PC-9 (cell line): ENCODE results near the gene PITPNC1. TPM values are rescaled to one million over a fixed set of nuclear protein-coding genes. Genes with fewer than 3 reads are reported as not detected.

Source experiments
- BruUV-seq: library from RNA; stranded (reverse); fragments of 400-500 nt; replicated peaks from 2 replicates; lab custom pipeline; 2021; lab: Mats Ljungman, UMichigan
- CTCF ChIA-PET: fragments of 300-600 bp; sonication (Branson Sonifier 250); formaldehyde crosslinking; loops from one replicate; lab custom pipeline; 2022; ENCODE audit warnings: antibody characterized with exemption; lab: Charles Lee
- POLR2A ChIA-PET: fragments of 300-600 bp; sonication (Branson Sonifier 250); formaldehyde crosslinking; loops from one replicate; lab custom pipeline; 2022; ENCODE audit warnings: antibody characterized with exemption; ENCODE audit not compliant: unreplicated experiment; lab: Charles Lee
- DNase-seq, 2 experiments: peaks; one replicate each; pipeline versions ENCODE4 v3.0.0 to v3.0.0-alpha.2; 2015 to 2022; ENCODE audit warnings: mixed read lengths in 1 of 2
- H2AFZ ChIP-seq: fragments of 200-600 bp; sonication (generic); 2 replicates; pipeline ENCODE4 v1.8.1; 2017; ENCODE audit warnings: antibody characterized with exemption
- H3F3A ChIP-seq: fragments of 200-600 bp; sonication (generic); 2 replicates; pipeline ENCODE4 v1.8.1; 2017; ENCODE audit warnings: antibody characterized with exemption, mild to moderate bottlenecking, low read depth; ENCODE audit not compliant: insufficient read depth
- H3K27ac ChIP-seq: fragments of 200-600 bp; sonication (generic); 2 replicates; pipeline ENCODE4 v1.6.1; 2016; ENCODE audit warnings: mixed run types
- H3K27me3 ChIP-seq: fragments of 200-600 bp; sonication (generic); 2 replicates; pipeline ENCODE4 v1.6.1; 2016; ENCODE audit warnings: low read depth, mixed run types; ENCODE audit not compliant: insufficient read depth
- H3K36me3 ChIP-seq: fragments of 200-600 bp; sonication (generic); 2 replicates; pipeline ENCODE4 v1.6.1; 2016; ENCODE audit warnings: low read depth, mixed run types
- H3K4me1 ChIP-seq: fragments of 200-600 bp; sonication (generic); replicated peaks from 2 replicates; pipeline ENCODE4 v1.6.1; 2016; ENCODE audit warnings: mixed run types; ENCODE audit not compliant: insufficient read depth
- H3K4me2 ChIP-seq: fragments of 200-600 bp; sonication (generic); 2 replicates; pipeline ENCODE4 v1.6.1; 2017; ENCODE audit warnings: mixed run types
- H3K4me3 ChIP-seq: fragments of 200-600 bp; sonication (generic); 2 replicates; pipeline ENCODE4 v1.6.1; 2016; ENCODE audit warnings: mixed run types
- H3K79me2 ChIP-seq: fragments of 200-600 bp; sonication (generic); 2 replicates; pipeline ENCODE4 v1.6.1; 2017; ENCODE audit warnings: low read depth, mixed run types
- H3K9me2 ChIP-seq: fragments of 200-600 bp; sonication (generic); 2 replicates; pipeline ENCODE4 v1.8.1; 2017; ENCODE audit warnings: mild to moderate bottlenecking; ENCODE audit not compliant: insufficient read depth
- H3K9me3 ChIP-seq: fragments of 200-600 bp; sonication (generic); 2 replicates; pipeline ENCODE4 v1.8.1; 2016; ENCODE audit warnings: low read depth; ENCODE audit not compliant: insufficient read depth
- H4K20me1 ChIP-seq: fragments of 200-600 bp; sonication (generic); 2 replicates; pipeline ENCODE4 v1.8.1; 2017; ENCODE audit not compliant: insufficient read depth
- EZH2 ChIP-seq: fragments of 200-600 bp; sonication (generic); IDR thresholded peaks from 2 replicates; pipeline ENCODE4 v1.8.0; 2017; ENCODE audit warnings: antibody characterized with exemption, low read depth
- intact Hi-C: fragments of 100-400 bp; cut with micrococcal nuclease; formaldehyde crosslinking; loops from one replicate; pipeline ENCODE4 v1.10.0; 2022; ENCODE audit not compliant: unreplicated experiment
- total RNA-seq: library from RNA; stranded (reverse); gene quantifications from 2 replicates; pipeline ENCODE4 v1.2.3, GENCODE V29; 2021
- TF ChIP-seq, protein P1 (sequence below): fragments of 200-600 bp; sonication (generic); conservative IDR thresholded peaks from 2 replicates; pipeline ENCODE4 v1.6.1; 2017; ENCODE audit warnings: mixed run types, antibody characterized with exemption, mild to moderate bottlenecking, moderate library complexity

Gene PITPNC1
- total RNA-seq, 1 experiment from 2014 or later: 6.0 TPM

DNA sequence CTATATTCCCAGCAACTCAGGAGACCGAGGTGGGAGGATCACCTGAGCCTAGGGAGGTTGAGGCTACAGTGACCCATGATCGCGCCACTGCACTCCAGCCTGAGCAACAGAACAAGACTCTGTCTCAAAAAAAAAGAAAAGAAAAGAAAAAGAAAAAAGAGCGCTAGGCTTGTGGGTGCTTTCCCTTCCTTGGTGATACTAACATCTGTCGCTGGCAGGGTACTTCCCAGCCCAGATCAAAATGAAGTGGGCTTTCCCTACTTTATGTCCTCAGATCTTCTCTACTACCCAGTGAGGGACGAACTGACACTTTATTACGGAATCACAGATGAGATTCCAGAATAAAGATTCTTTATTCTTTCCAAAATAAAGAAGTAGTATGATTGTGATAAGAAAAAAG, 236.9 kb downstream of the PITPNC1 start:
- BruUV-seq: no TSS peak
- Histone ChIP-seq H3K79me2 (no peaks in the 10 kb centered on the region), H2AFZ (no peak overlapping the region), H3K4me1 (no peaks in the 10 kb centered on the region), H3K9me3 (no peaks in the 10 kb centered on the region), H3K27ac (no peak overlapping the region), H3K4me2 (no peak overlapping the region), H3F3A (no peaks in the 10 kb centered on the region), H3K9me2 (no peaks in the 10 kb centered on the region), H3K36me3 (no peaks in the 10 kb centered on the region), H4K20me1 (no peaks in the 10 kb centered on the region), H3K27me3 (no peaks in the 10 kb centered on the region), H3K4me3 (no peak overlapping the region)
- CTCF ChIA-PET: no interaction called here
- intact Hi-C loops: no loop called here
- POLR2A ChIA-PET: no interaction called here
- no peak for DNase-seq
- no peak for TF ChIP-seq EZH2
- TF ChIP-seq, protein P1, sequence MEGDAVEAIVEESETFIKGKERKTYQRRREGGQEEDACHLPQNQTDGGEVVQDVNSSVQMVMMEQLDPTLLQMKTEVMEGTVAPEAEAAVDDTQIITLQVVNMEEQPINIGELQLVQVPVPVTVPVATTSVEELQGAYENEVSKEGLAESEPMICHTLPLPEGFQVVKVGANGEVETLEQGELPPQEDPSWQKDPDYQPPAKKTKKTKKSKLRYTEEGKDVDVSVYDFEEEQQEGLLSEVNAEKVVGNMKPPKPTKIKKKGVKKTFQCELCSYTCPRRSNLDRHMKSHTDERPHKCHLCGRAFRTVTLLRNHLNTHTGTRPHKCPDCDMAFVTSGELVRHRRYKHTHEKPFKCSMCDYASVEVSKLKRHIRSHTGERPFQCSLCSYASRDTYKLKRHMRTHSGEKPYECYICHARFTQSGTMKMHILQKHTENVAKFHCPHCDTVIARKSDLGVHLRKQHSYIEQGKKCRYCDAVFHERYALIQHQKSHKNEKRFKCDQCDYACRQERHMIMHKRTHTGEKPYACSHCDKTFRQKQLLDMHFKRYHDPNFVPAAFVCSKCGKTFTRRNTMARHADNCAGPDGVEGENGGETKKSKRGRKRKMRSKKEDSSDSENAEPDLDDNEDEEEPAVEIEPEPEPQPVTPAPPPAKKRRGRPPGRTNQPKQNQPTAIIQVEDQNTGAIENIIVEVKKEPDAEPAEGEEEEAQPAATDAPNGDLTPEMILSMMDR: no peak

DNA sequence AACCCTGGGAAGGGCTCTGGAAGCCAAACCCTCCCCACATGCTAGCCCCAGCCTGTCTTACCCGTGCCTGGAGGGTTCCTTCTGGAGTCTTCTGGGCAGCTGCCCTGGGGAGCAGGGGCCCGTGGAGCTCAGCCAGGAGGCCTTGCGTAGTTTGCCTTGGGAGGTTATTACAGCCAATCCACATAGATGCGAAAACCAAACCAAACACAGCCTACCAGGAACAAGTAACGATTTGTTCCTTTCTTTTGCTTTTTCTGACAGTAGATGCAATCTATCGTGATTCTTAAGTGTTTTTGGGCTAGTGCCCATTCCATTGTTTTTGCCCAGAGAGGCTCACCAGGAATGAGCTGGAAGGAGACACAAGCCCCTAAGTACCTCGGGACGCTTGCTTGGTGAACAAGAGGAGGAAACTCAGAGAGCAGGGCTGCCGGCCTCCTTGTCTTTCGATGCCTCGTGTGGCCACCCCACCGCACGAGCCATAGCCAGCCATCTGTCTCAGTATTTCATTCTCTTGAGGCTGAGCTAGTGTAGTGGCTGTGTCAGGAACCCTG, 238.0 kb downstream of the PITPNC1 start:
- Histone ChIP-seq H3K27ac (no peak overlapping the region), H3K36me3 (no peaks in the 10 kb centered on the region), H3K9me2 (no peaks in the 10 kb centered on the region), H3K4me2 (no peak overlapping the region), H3F3A (no peaks in the 10 kb centered on the region), H3K4me1 (no peaks in the 10 kb centered on the region), H2AFZ (no peak overlapping the region), H3K9me3 (no peaks in the 10 kb centered on the region), H3K4me3 (no peak overlapping the region), H3K27me3 (no peaks in the 10 kb centered on the region), H3K79me2 (no peaks in the 10 kb centered on the region), H4K20me1 (no peaks in the 10 kb centered on the region)
- intact Hi-C loops: no loop called here
- BruUV-seq: no TSS peak
- POLR2A ChIA-PET: interaction anchor here (0.6 kb wide), 1 partner anchor 33 kb away, joined by 4 read pairs; no protein-coding TSS in a partner anchor
- DNase-seq: no peak
- TF ChIP-seq, protein P1: no peak
- no peak for TF ChIP-seq EZH2
- CTCF ChIA-PET: no interaction called here

DNA sequence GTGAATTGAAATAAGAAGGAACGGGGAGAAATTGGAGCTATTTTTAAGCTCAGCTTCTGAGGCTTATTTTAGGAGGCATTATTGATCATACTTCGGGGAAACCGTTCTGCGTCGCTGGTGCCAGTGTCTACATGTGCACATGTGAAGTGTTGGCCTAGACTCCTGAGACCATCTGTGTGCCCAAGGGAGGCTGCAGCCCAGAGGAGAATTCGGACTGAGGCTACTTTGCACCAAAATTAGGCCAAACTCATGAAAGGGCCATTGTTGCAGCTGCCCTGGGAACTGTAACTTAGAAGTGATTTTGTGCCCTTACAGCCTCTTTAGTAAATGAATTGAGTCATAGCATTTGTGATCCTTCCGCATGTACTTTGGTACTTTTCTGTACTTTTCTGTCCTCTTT, 238.7 kb downstream of the PITPNC1 start:
- Histone ChIP-seq H4K20me1 (no peaks in the 10 kb centered on the region), H3K27me3 (no peaks in the 10 kb centered on the region), H3K4me3 (no peak overlapping the region), H3K4me2 (no peak overlapping the region), H3K79me2 (no peaks in the 10 kb centered on the region), H3F3A (no peaks in the 10 kb centered on the region), H3K9me2 (no peaks in the 10 kb centered on the region), H3K36me3 (no peaks in the 10 kb centered on the region), H3K9me3 (no peaks in the 10 kb centered on the region), H3K4me1 (no peaks in the 10 kb centered on the region), H3K27ac (no peak overlapping the region), H2AFZ (no peak overlapping the region)
- ChIA-PET POLR2A (interaction anchor here (0.6 kb wide), 1 partner anchor 33 kb away, joined by 4 read pairs; no protein-coding TSS in a partner anchor), CTCF (no interaction called here)
- TF ChIP-seq, protein P1: no peak
- no peak for TF ChIP-seq EZH2
- BruUV-seq: no TSS peak
- DNase-seq: no peak
- intact Hi-C loops: no loop called here
